ENCODE data around the gene BAZ2B.

Gene BAZ2B

DNA sequence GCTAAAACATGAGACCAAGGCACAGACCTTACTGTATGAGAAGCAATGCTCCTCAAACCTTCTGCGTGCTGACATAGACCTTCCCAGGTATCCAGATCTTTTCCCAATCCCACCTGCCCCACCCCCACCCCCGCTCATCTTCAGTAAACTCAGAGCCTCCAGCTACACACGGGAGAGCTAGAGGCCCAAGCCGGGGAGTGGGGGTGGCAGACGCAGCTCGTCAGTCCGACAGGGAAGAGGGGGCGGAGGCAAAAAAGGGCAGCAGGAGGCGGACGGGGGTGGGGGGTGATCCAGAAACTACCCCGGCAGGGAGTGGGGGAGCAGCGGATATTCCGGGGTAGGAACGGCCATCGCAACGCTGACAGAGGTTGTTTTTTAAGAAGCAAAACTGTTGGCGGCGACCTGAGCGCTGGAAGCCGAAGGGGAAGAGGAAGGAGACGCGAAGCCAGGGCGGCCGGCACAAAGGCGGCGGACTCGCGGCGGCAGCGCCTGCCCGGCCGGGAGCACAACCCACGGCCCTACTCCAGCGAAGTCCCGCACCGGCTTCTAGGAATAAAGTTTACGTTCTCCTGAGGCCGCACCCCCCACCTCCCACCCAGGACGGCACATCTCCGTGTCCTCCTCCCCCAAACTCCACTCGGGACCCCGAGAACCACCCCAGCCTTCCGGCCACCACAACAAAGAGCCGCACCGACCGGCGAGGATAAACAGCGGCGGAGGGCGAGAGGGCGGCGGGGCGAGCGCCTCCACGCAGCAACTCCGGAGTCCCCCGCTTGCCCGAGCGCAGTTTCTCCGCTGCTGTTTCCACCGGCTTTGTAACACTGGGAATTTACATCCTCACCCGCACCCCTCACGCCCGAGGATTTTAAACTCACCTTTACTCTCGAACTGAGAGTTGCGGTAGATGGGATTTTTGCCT lies 722 bp downstream of the BAZ2B start:
- peak; percentile 29 to 65 for DNase-seq

- peak in 1 of 2 donors; percentile 3 for DNase-seq
Observed at GRCh38 chr2:159614534-159615366, 1.6 kb downstream of the BAZ2B start.

GRCh38 chr2:159613651-159614285 lies 2.6 kb downstream of the BAZ2B start:
- DNase-seq = no peak

DNA sequence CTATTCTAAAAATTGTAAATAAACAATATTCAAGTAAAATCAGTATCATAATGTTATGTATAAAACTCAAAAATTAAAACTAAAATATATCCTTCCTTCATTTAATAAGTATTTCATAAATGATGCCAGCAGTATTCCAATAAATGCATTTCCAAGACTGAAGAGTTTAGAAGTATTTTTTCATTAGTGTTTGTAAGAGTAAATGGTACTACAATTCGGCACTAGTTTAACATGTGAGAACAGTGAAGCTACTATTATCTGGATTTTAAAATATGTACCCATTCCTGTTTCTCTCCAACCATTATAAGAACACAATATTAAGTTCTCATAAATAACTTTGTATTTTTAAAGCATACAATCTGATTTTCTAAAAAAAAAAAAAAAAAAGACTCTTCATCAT lies 3.3 kb downstream of the BAZ2B start:
- DNase-seq = no peak

GRCh38 chr2:159612255-159612901 lies 4.0 kb downstream of the BAZ2B start:
- no peak for DNase-seq

- DNase-seq = no peak
Observed at GRCh38 chr2:159609811-159610549, 6.4 kb downstream of the BAZ2B start.

DNA sequence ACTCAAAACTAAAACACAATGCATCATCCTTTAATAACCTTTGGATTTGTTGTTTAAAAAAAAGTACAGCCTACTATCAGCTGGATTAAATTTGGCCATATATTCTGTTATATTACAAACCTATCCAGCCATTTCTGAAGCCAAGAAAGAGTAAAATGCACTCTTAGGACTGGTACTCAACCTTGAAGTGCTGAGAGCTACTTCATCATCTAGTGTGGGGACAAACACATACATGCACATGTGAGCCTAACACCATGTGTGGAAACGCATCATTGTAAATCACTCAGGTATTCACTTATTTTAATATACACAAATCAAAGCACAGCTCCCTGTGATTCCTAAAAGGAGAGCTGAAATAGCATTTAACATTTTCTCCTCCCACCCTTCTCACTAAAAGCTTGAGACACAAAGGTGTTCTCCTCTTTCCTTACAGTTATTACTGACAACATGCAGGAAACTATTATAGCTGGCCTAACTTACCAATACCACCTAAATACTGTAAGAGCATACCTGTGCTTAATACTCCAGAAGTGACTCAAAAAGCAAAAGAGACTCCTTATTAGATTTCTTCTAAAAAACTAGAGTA lies 7.5 kb downstream of the BAZ2B start:
- DNase-seq = no peak

GRCh38 chr2:159608108-159608507 lies 8.2 kb downstream of the BAZ2B start:
- no peak for DNase-seq

DNA sequence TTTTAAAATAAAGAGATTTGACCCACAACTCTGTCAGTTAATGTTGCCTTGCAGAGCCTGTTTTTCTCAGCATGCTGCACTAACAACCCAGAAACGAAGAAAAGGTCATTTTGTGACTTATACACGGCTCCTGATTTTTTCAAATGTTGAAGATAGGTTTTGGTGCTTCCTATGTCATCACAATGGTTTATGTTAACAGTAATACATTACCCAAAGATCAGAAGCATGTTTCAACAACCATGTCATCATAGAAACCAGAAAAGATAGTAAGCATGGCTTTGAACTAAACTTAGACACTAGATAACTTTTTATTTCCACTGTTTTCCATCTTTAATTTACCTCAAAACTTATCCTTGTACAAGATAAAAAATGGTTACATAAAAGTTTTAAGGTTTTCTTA lies 10.1 kb downstream of the BAZ2B start:
- no peak for DNase-seq

- DNase-seq = no peak
Observed at GRCh38 chr2:159605441-159606178, 10.7 kb downstream of the BAZ2B start.

GRCh38 chr2:159604159-159604558 lies 12.2 kb downstream of the BAZ2B start:
- DNase-seq = no peak

DNA sequence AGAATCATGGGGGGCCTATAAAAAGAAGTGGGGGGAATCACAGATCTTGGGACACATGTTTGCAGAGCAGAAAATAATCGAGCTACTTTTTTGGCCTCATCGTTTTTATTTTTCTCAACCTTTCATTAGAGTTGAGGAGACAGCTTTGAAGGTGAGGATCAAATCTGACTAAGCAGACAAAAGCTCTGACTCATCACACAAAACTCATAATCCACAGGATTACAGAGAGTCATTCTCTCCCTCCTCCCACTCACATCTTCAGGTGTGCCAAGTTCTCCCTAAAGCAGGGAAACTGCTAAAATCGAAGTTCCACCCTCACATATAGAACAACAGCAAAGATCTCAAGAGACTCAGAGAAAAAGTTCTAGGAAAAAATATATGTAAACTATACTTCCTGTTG lies 15.6 kb downstream of the BAZ2B start:
- no peak for DNase-seq

GRCh38 chr2:159595410-159596046 lies 20.8 kb downstream of the BAZ2B start:
- DNase-seq = no peak

DNA sequence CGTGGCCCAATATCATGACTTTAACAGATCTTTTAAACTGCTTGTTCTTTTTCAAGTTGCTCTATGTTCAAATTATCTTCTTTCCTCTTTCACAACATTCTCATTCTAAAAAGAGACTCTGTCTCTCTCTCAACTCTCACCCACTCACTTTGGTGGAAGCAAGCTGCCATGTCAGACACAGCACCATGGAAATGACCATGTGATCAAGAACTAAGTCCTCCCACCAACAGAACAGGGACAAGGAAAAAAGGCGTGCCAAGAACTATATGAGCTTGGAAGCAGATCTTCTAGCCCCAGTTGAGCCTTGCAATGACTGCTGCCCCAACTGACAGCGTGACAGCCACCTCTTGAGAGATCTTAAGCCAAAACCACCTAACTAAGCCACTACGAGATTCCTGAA lies 23.9 kb downstream of the BAZ2B start:
- no peak for DNase-seq

GRCh38 chr2:159591221-159591620 lies 25.1 kb downstream of the BAZ2B start:
- no peak for DNase-seq

GRCh38 chr2:159589286-159589685 lies 27.1 kb downstream of the BAZ2B start:
- no peak for DNase-seq

DNA sequence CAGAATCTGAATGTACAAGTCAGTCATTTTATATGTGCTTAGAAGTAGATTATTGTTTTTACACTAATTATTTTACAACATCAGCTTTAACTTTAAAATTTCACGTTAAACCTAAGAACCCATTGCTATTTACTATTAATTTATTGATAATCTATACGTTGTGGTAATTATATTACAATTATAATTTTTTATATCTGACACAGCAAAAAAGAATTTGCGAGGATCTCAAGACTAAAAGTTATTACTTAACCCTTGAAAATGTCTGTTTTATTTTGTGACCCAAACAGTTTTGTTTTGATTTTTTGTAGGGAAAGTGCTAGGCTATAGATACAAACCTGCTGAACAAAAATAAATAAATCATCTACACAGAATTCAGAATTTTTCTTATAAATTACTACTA lies 30.3 kb downstream of the BAZ2B start:
- no peak for DNase-seq

DNA sequence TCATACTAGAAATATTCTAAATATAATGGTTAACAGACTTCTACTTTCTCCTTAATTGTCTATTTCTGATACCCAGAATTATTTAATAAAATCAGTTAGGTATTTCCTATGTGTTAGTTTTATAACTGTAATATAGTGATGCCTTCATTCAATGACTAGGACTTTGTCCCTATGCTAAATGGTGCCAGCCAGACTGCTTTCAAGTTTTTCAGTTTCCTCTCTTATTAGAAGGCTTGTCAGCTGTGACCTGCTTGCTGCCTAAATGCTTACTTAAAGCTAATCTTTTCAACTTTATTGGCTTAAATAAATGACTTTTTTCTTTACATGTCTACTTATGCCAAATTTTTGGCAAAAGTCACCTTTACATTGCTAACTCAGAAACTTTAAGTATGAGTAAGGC lies 30.7 kb downstream of the BAZ2B start:
- no peak for DNase-seq

GRCh38 chr2:159584796-159585195 lies 31.6 kb downstream of the BAZ2B start:
- no peak for DNase-seq

- DNase-seq = no peak
Observed at GRCh38 chr2:159573846-159574606, 42.3 kb downstream of the BAZ2B start.
